OCI-LY7 (cell line): Measurements from ENCODE around the gene PATJ.

Source experiments
- CTCF ChIP-seq: fragments of 200-600 bp; sonication (generic); conservative IDR thresholded peaks from 2 replicates; pipeline ENCODE4 v1.5.1; 2014; ENCODE audit warnings: mild to moderate bottlenecking, antibody characterized with exemption, low read length, moderate library complexity, mixed read lengths
- EZH2phosphoT487 ChIP-seq: fragments of 200-600 bp; sonication (generic); IDR thresholded peaks from 2 replicates; pipeline ENCODE4 v1.6.1; 2018; ENCODE audit warnings: low read depth, borderline replicate concordance, mild to moderate bottlenecking, mixed run types, antibody characterized with exemption, low read length, moderate library complexity, mixed read lengths

- TF ChIP-seq EZH2phosphoT487 = no peak
- no peak for TF ChIP-seq CTCF
Observed at GRCh38 chr1:61812916-61813315, 70.6 kb downstream of the PATJ start.
